K562 (cell line): ENCODE data around the gene BTRC.

Experiments
- HDAC1 ChIP-seq, 2 experiments: fragments of 450-650 bp; IDR thresholded peaks; 2 replicates each; pipeline ENCODE4 v1.6.1; 2016 to 2017; ENCODE audit warnings: inconsistent platforms in 1 of 2, mild to moderate bottlenecking in 1 of 2, moderate library complexity in 1 of 2
- IRF2 ChIP-seq: sonication (generic); formaldehyde crosslinking; IDR thresholded peaks from 2 replicates; pipeline ENCODE4 v1.8.1; 2022; ENCODE audit warnings: mild to moderate bottlenecking, missing genetic modification reagents
- MAX ChIP-seq: sonication (generic); formaldehyde crosslinking; IDR thresholded peaks from 2 replicates; pipeline ENCODE4 v1.9.0; 2022; ENCODE audit warnings: mild to moderate bottlenecking, missing genetic modification reagents
- MAZ ChIP-seq, 2 experiments: fragments of 450-650 bp in 1 of 2; sonication (generic) in 1 of 2; formaldehyde crosslinking; IDR thresholded peaks in 1 of 2; conservative IDR thresholded peaks in 1 of 2; 2 replicates each; pipeline versions ENCODE4 v1.4.0 to v1.5.0; 2020; ENCODE audit warnings: mild to moderate bottlenecking in 1 of 2, missing genetic modification reagents in 1 of 2
- POLR2AphosphoS2 ChIP-seq: IDR thresholded peaks from 2 replicates; pipeline ENCODE4 v1.6.1; 2012; ENCODE audit warnings: low read length, improper control_type of control experiment
- POLR2B ChIP-seq: fragments of 450-650 bp; IDR thresholded peaks from 2 replicates; pipeline ENCODE4 v1.6.1; 2018; ENCODE audit warnings: low read depth; ENCODE audit not compliant: partially characterized antibody
- SIN3B ChIP-seq: fragments of 450-650 bp; IDR thresholded peaks from 2 replicates; pipeline ENCODE4 v1.6.1; 2017; ENCODE audit warnings: low read depth, mild to moderate bottlenecking, moderate library complexity
- TCF7L2 ChIP-seq: fragments of 150-350 bp; IDR thresholded peaks from 2 replicates; pipeline ENCODE4 v1.6.1; 2016; ENCODE audit warnings: low read depth, mild to moderate bottlenecking, low read length, moderate library complexity
- ZBTB17 ChIP-seq: fragments of 450-650 bp; formaldehyde crosslinking; IDR thresholded peaks from 2 replicates; pipeline ENCODE4 v1.4.0; 2020; ENCODE audit warnings: mild to moderate bottlenecking
- ZNF551 ChIP-seq: fragments of 250-450 bp; sonication (Bioruptor Pico); IDR thresholded peaks from 2 replicates; pipeline ENCODE4 v1.5.0; 2021; ENCODE audit warnings: mild to moderate bottlenecking, moderate library complexity
- TF ChIP-seq, protein P1 (sequence below), 3 experiments: IDR thresholded peaks in 2 of 3; conservative IDR thresholded peaks in 1 of 3; 2 replicates each; pipeline ENCODE4 v1.5.1; 2011 to 2012; ENCODE audit warnings: low read length in 3 of 3, mild to moderate bottlenecking in 3 of 3, control low read depth in 2 of 3, improper control_type of control experiment in 1 of 3, inconsistent platforms in 1 of 3, low read depth in 1 of 3, mixed read lengths in 1 of 3, moderate library complexity in 1 of 3; ENCODE audit not compliant: insufficient read depth in 2 of 3

- no peak for TF ChIP-seq MAZ (CRISPR knock-in tag; conservative IDR thresholded peaks at IDR 0.05 in 1 of 2, IDR thresholded peaks at IDR 0.05 in 1 of 2)
- TF ChIP-seq POLR2B: no peak
- TF ChIP-seq, protein P1, sequence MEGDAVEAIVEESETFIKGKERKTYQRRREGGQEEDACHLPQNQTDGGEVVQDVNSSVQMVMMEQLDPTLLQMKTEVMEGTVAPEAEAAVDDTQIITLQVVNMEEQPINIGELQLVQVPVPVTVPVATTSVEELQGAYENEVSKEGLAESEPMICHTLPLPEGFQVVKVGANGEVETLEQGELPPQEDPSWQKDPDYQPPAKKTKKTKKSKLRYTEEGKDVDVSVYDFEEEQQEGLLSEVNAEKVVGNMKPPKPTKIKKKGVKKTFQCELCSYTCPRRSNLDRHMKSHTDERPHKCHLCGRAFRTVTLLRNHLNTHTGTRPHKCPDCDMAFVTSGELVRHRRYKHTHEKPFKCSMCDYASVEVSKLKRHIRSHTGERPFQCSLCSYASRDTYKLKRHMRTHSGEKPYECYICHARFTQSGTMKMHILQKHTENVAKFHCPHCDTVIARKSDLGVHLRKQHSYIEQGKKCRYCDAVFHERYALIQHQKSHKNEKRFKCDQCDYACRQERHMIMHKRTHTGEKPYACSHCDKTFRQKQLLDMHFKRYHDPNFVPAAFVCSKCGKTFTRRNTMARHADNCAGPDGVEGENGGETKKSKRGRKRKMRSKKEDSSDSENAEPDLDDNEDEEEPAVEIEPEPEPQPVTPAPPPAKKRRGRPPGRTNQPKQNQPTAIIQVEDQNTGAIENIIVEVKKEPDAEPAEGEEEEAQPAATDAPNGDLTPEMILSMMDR (IDR thresholded peaks at IDR 0.05 in 2 of 3, conservative IDR thresholded peaks at IDR 0.05 in 1 of 3; ENCODE audit: insufficient read depth in 2 of 3, low read depth in 1 of 3, low read length in 3 of 3): no peak
- TF ChIP-seq POLR2AphosphoS2: no peak
- no peak for TF ChIP-seq ZBTB17 (CRISPR knock-in tag)
- no peak for TF ChIP-seq MAX (CRISPR knock-in tag)
- no peak for TF ChIP-seq SIN3B
- TF ChIP-seq TCF7L2: no peak
- TF ChIP-seq HDAC1 (IDR thresholded peaks at IDR 0.05): no peak
- no peak for TF ChIP-seq IRF2
- TF ChIP-seq ZNF551 (CRISPR knock-in tag): no peak
These were observed 247.6 kb downstream of the BTRC start for GRCh38 chr10:101601541-101601940.
